ENCODE measurements around the gene PTPRE. TPM values are rescaled to one million over a fixed set of nuclear protein-coding genes. Genes with fewer than 3 reads are reported as not detected.

Gene PTPRE
- total RNA-seq, 1 donor from 2014 or later: 2.6 TPM

- Mint-ChIP-seq H3K9me3 (peaks cover 18% of the 10 kb centered on the region), H3K27ac (no peak overlapping the region), H3K4me1 (no peaks in the 10 kb centered on the region), H3K27me3 (ENCODE audit: low read depth) (peaks cover 52% of the 10 kb centered on the region), H3K36me3 (no peaks in the 10 kb centered on the region), H3K4me3 (no peak overlapping the region)
- TF ChIP-seq CTCF (IDR thresholded peaks at IDR 0.05; ENCODE audit: unreplicated experiment): no peak
- DNase-seq (ENCODE audit: low spot score in 2 of 2, unreplicated experiment in 2 of 2): no peak
These were observed 12.8 kb upstream of the PTPRE start for GRCh38 chr10:127894146-127894545.

- Mint-ChIP-seq H3K36me3 (no peaks in the 10 kb centered on the region), H3K27ac (no peak overlapping the region), H3K4me1 (no peaks in the 10 kb centered on the region), H3K4me3 (no peak overlapping the region), H3K27me3 (ENCODE audit: low read depth) (peaks cover 42% of the 10 kb centered on the region), H3K9me3 (peaks cover 20% of the 10 kb centered on the region)
- TF ChIP-seq CTCF (IDR thresholded peaks at IDR 0.05; ENCODE audit: unreplicated experiment): no peak
- no peak for DNase-seq (ENCODE audit: low spot score in 2 of 2, unreplicated experiment in 2 of 2)
These were observed 10.3 kb upstream of the PTPRE start for GRCh38 chr10:127896590-127896989.

DNA sequence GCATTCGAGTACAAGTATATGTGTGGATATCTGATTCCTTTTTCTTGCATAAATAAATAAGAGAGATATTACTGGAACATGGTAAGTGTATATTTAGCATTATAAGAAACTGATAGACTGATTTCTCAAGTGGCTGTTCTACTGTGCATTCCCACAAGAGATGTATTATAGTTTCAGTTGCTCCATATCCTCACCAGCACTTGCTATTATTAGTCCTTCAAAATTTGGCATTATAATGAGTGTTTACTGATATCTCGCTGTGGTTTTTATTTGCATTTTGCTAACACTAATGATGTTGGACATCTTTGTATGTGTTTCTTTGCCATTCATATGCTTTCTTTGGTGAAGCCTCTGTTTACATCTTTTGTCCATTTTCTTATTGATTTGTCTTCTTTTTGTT, 9.7 kb upstream of the PTPRE start:
- H3K4me3 Mint-ChIP-seq: no peak overlapping the region
- H3K36me3 Mint-ChIP-seq: no peaks in the 10 kb centered on the region
- no peak overlapping the region for H3K27ac Mint-ChIP-seq
- DNase-seq (ENCODE audit: low spot score in 2 of 2, unreplicated experiment in 2 of 2): no peak
- no peaks in the 10 kb centered on the region for H3K4me1 Mint-ChIP-seq
- peaks cover 39% of the 10 kb centered on the region for H3K27me3 Mint-ChIP-seq (ENCODE audit: low read depth)
- peaks cover 20% of the 10 kb centered on the region for H3K9me3 Mint-ChIP-seq
- TF ChIP-seq CTCF (IDR thresholded peaks at IDR 0.05; ENCODE audit: unreplicated experiment): no peak

DNA sequence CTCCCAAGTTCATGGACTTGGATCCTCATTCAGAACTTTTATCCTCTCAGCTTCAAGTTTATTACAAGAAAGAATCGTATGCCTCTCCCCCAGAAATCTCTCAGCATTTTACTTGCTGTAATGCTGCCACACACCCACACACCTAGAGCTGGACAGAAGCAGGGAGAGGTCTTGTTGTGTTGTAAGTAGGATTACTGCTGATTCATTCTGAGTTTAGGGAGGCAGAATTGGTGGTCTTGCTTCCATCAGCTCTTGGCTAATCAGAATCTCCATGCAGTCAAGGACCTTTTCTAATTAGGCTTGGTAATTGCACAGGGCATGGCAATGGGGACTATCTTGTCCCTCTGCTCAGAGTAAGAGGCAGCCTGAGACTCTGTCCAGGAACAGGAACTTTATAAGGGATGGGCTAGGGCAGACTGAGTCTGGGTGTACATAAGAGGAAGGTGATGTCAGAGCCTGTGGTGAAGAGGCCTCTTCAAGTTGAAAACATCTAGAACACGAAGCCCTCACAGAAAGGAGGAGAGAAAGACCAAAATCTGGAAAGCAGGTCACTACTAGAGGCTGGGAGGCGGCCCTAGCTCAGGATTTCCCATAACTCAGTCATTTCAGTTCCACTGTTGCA, 7.0 kb upstream of the PTPRE start:
- TF ChIP-seq CTCF (IDR thresholded peaks at IDR 0.05; ENCODE audit: unreplicated experiment): no peak
- Mint-ChIP-seq H3K4me1 (no peaks in the 10 kb centered on the region), H3K36me3 (no peaks in the 10 kb centered on the region), H3K9me3 (peaks cover 20% of the 10 kb centered on the region), H3K4me3 (no peak overlapping the region), H3K27me3 (ENCODE audit: low read depth) (peaks cover 28% of the 10 kb centered on the region), H3K27ac (no peak overlapping the region)
- no peak for DNase-seq (ENCODE audit: low spot score in 2 of 2, unreplicated experiment in 2 of 2)

GRCh38 chr10:127903789-127904188, 3.1 kb upstream of the PTPRE start:
- no peak overlapping the region for H3K4me3 Mint-ChIP-seq
- no peak overlapping the region for H3K27ac Mint-ChIP-seq
- TF ChIP-seq CTCF (IDR thresholded peaks at IDR 0.05; ENCODE audit: unreplicated experiment): no peak
- no peak for DNase-seq (ENCODE audit: low spot score in 2 of 2, unreplicated experiment in 2 of 2)
- H3K9me3 Mint-ChIP-seq: peaks cover 6% of the 10 kb centered on the region
- peaks cover 44% of the 10 kb centered on the region for H3K27me3 Mint-ChIP-seq (ENCODE audit: low read depth)
- no peaks in the 10 kb centered on the region for H3K36me3 Mint-ChIP-seq
- no peaks in the 10 kb centered on the region for H3K4me1 Mint-ChIP-seq

Measured in mesothelial cell of epicardium (in vitro differentiated cells).